AG04449 (cell line): ENCODE data around the gene UGT3A1.

ENCODE experiments used
- CTCF ChIA-PET: fragments of 350-600 bp; formaldehyde crosslinking; extraction: SDS; loops from one replicate; lab custom pipeline; 2021; ENCODE audit warnings: antibody characterized with exemption; lab: Yijun Ruan, JAX
- POLR2A ChIA-PET: fragments of 400-600, 350-600 bp; formaldehyde crosslinking; extraction: SDS; loops from one replicate; lab custom pipeline; 2020; ENCODE audit warnings: antibody characterized with exemption, inconsistent platforms; lab: Yijun Ruan, JAX
- DNase-seq: peaks from one replicate; pipeline ENCODE4 v3.0.0-alpha.2; 2010; ENCODE audit warnings: low read depth, low spot score
- H3K4me3 ChIP-seq: 2 replicates; pipeline ENCODE4 v1.5.1; 2011; ENCODE audit warnings: low read depth, mild to moderate bottlenecking, control low read depth, low read length
- TF ChIP-seq, protein P1 (sequence below): IDR thresholded peaks from one replicate; pipeline ENCODE4 v1.5.1; 2011; ENCODE audit warnings: mild to moderate bottlenecking, moderate library complexity, low read length, control low read depth, inconsistent platforms; ENCODE audit not compliant: insufficient read depth; ENCODE audit errors: missing control alignments

Gene UGT3A1

GRCh38 chr5:35902046-35902672 lies 89.0 kb downstream of the UGT3A1 start:
- ChIA-PET CTCF (interaction anchor here (0.8 to 1.3 kb wide), 3 partner anchors 24 to 284 kb away, joined by 3 to 4 read pairs (median 4); no protein-coding TSS in a partner anchor), POLR2A (no interaction called here)

More at GRCh38 chr5:35902046-35902672, 89.0 kb downstream of the UGT3A1 start:
- TF ChIP-seq, protein P1, sequence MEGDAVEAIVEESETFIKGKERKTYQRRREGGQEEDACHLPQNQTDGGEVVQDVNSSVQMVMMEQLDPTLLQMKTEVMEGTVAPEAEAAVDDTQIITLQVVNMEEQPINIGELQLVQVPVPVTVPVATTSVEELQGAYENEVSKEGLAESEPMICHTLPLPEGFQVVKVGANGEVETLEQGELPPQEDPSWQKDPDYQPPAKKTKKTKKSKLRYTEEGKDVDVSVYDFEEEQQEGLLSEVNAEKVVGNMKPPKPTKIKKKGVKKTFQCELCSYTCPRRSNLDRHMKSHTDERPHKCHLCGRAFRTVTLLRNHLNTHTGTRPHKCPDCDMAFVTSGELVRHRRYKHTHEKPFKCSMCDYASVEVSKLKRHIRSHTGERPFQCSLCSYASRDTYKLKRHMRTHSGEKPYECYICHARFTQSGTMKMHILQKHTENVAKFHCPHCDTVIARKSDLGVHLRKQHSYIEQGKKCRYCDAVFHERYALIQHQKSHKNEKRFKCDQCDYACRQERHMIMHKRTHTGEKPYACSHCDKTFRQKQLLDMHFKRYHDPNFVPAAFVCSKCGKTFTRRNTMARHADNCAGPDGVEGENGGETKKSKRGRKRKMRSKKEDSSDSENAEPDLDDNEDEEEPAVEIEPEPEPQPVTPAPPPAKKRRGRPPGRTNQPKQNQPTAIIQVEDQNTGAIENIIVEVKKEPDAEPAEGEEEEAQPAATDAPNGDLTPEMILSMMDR: no peak
- DNase-seq: no peak
- no peak overlapping the region for H3K4me3 ChIP-seq
